Right lobe of liver (tissue), 6 donors: ENCODE results near the gene VEGFD. TPM values are rescaled to one million over a fixed set of nuclear protein-coding genes. Genes with fewer than 3 reads are reported as not detected.

Source experiments
- ATAC-seq, 4 donors: fragments of 200-7000 bp; cut with Tn5 transposase; one replicate each; pipeline ENCODE4 v1.9.1; 2020; ENCODE audit warnings: mild to moderate bottlenecking in 4 of 4, moderate library complexity in 4 of 4
- DNase-seq, 3 donors: peaks; one replicate each; pipeline ENCODE4 v3.0.0-alpha.2; 2020
- H3K27ac ChIP-seq, 3 donors: fragments of 200-600 bp; one replicate each; pipeline ENCODE4 v1.8.0; 2022
- H3K27me3 ChIP-seq, 2 donors: fragments of 200-600 bp; one replicate each; pipeline ENCODE4 v1.8.0; 2022
- H3K36me3 ChIP-seq, 4 donors: fragments of 200-600 bp; sonication (generic) in 1 of 4; one replicate each; pipeline versions ENCODE4 v1.5.1 to v1.8.0; 2017 to 2022; ENCODE audit warnings: control low read depth in 1 of 4
- H3K4me1 ChIP-seq, 4 donors: fragments of 200-600 bp; sonication (generic) in 1 of 4; one replicate each; pipeline versions ENCODE4 v1.5.1 to v1.8.0; 2017 to 2022; ENCODE audit warnings: control low read depth in 1 of 4
- H3K4me3 ChIP-seq, 3 donors: fragments of 200-600 bp; one replicate each; pipeline ENCODE4 v1.8.0; 2022
- H3K9me3 ChIP-seq, 4 donors: fragments of 200-600 bp; sonication (generic) in 1 of 4; one replicate each; pipeline versions ENCODE4 v1.5.1 to v1.8.0; 2017 to 2022; ENCODE audit warnings: control low read depth in 1 of 4
- POLR2A ChIP-seq: fragments of 450-650 bp; IDR thresholded peaks from one replicate; pipeline ENCODE4 v1.6.1; 2017; ENCODE audit warnings: antibody characterized with exemption, mild to moderate bottlenecking
- WGBS: methylation state at CpG from one replicate; pipeline ENCODE4 v1.1.6; 2018; ENCODE audit warnings: low coverage, low lambda C conversion rate; ENCODE audit not compliant: insufficient coverage; ENCODE audit errors: missing lambda C conversion rate; 5-methylcytosine and 5-hydroxymethylcytosine counted together
- intact Hi-C, 2 donors: fragments of 100-400 bp; cut with DNase I; formaldehyde crosslinking; loops; one replicate each; pipeline versions ENCODE4 v1.11.2 to v1.14.1; 2022
- total RNA-seq, 6 experiments: library from RNA; depleted of rRNA in 2 of 6; stranded (reverse); fragments of >200 nt in 2 of 6; fragmentation: NEBNext Ultra II Directional in 3 of 6; extraction: Animal tissue kit (Norgen Biotek cat#: 25700) in 3 of 6; gene quantifications; one replicate each; pipeline versions ENCODE4 v1.1.0 to v1.2.4, GENCODE V29; 2016 to 2023
- TF ChIP-seq, protein P1 (sequence below), 4 donors: fragments of 200-600 bp in 3 of 4; fragments of 450-650 bp in 1 of 4; IDR thresholded peaks; one replicate each; pipeline versions ENCODE4 v1.5.1 to v1.8.0; 2016 to 2022; ENCODE audit warnings: antibody characterized with exemption in 4 of 4, mild to moderate bottlenecking in 2 of 4
- donor health status: DM: no; HTN: yes; CAD: no.
- donor health status: DM: no; HTN: no; CAD: no.
- donor health status: DM: no; HTN: no; CAD: no.
- donor health status: DM: no; HTN: yes; CAD: no.
- donor health status: DM: no; HTN: yes; CAD: no.

VEGFD gene
- total RNA-seq, 6 experiments from 2014 or later = 0.22 to 0.49 (median 0.33) TPM

DNA sequence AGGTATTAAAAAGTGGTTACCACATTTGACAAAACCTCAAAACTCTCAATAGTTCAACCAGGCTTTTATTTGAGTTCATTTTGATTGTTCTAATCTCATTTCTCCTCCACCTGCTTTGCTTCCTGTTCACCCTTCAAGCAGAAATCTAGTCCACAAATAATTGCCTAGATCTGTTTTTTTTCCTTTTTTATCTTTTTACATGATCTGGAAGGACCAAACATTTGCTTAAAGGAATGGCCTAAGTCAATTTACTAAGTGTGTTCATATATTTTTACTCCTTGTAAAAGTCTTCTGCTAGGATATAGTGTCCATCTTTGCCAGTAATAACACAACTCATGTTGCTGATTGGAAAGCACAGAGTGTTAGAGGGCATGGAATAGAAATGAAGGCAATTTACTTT, 26.2 kb upstream of the VEGFD start:
- Histone ChIP-seq H3K4me3 (no peak overlapping the region), H3K4me1 (no peaks in the 10 kb centered on the region), H3K9me3 (no peaks in the 10 kb centered on the region), H3K36me3 (peaks cover 0 to 8% (median 0%) of the 10 kb centered on the region in 4 donors), H3K27me3 (no peaks in the 10 kb centered on the region), H3K27ac (no peak overlapping the region)
- DNase-seq (no peak), ATAC-seq (no peak)
- TF ChIP-seq, protein P1, sequence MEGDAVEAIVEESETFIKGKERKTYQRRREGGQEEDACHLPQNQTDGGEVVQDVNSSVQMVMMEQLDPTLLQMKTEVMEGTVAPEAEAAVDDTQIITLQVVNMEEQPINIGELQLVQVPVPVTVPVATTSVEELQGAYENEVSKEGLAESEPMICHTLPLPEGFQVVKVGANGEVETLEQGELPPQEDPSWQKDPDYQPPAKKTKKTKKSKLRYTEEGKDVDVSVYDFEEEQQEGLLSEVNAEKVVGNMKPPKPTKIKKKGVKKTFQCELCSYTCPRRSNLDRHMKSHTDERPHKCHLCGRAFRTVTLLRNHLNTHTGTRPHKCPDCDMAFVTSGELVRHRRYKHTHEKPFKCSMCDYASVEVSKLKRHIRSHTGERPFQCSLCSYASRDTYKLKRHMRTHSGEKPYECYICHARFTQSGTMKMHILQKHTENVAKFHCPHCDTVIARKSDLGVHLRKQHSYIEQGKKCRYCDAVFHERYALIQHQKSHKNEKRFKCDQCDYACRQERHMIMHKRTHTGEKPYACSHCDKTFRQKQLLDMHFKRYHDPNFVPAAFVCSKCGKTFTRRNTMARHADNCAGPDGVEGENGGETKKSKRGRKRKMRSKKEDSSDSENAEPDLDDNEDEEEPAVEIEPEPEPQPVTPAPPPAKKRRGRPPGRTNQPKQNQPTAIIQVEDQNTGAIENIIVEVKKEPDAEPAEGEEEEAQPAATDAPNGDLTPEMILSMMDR (IDR thresholded peaks at IDR 0.05) = no peak
- no peak for TF ChIP-seq POLR2A
- intact Hi-C loops = no loop called here

DNA sequence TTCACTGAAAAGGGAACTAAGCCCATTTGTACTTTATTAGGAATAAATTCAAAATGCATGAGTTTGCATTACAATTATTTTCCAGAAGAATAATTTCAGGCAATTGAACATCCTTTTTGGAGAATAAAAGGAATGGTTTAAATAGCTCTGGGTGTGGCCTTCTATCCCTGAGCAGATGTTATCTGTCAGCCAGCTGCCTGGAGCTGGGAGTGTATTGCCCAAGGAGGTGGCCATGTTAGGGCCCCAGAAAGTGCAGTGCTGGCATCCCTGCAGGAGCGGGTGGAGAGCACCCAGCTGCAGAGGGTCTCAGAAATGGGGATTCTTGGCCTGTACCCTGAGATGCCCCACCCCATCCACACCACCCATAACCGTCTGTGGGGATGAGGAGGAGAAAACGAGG, 21.6 kb upstream of the VEGFD start:
- H3K9me3 ChIP-seq = no peaks in the 10 kb centered on the region
- ATAC-seq (no peak), DNase-seq (no peak)
- H3K27ac ChIP-seq = no peak overlapping the region
- intact Hi-C loops = no loop called here
- H3K27me3 ChIP-seq = no peaks in the 10 kb centered on the region
- no peak for TF ChIP-seq POLR2A
- H3K4me3 ChIP-seq = no peak overlapping the region
- no peaks in the 10 kb centered on the region for H3K4me1 ChIP-seq
- H3K36me3 ChIP-seq = peaks cover 0 to 8% (median 0%) of the 10 kb centered on the region in 4 donors
- WGBS = 80% methylated on average over 2 of the region's 3 CpGs

GRCh38 chrX:15404401-15405096, 20.3 kb upstream of the VEGFD start:
- DNase-seq (no peak), ATAC-seq (peak in 1 of 4 donors; percentile 20)
- H3K4me1 ChIP-seq = no peaks in the 10 kb centered on the region
- no peaks in the 10 kb centered on the region for H3K9me3 ChIP-seq
- no peak overlapping the region for H3K27ac ChIP-seq
- intact Hi-C loops = no loop called here
- no peaks in the 10 kb centered on the region for H3K27me3 ChIP-seq
- H3K36me3 ChIP-seq = peaks cover 0 to 8% (median 0%) of the 10 kb centered on the region in 4 donors
- no peak overlapping the region for H3K4me3 ChIP-seq
- TF ChIP-seq, protein P1 (IDR thresholded peaks at IDR 0.05) = no peak
- TF ChIP-seq POLR2A = no peak
- WGBS = 48% methylated on average over 7 of the region's 7 CpGs

GRCh38 chrX:15401378-15401777, 17.2 kb upstream of the VEGFD start:
- Histone ChIP-seq H3K4me3 (no peak overlapping the region), H3K9me3 (no peaks in the 10 kb centered on the region), H3K36me3 (no peaks in the 10 kb centered on the region), H3K27me3 (no peaks in the 10 kb centered on the region), H3K27ac (peak overlapping the region in 1 of 3 donors; percentile 57), H3K4me1 (no peaks in the 10 kb centered on the region)
- no peak for ATAC-seq
- intact Hi-C loops = no loop called here
- WGBS = 23% methylated on average over 2 of the region's 2 CpGs
- TF ChIP-seq POLR2A = no peak
- TF ChIP-seq, protein P1 (IDR thresholded peaks at IDR 0.05) = no peak
- no peak for DNase-seq

GRCh38 chrX:15399962-15400391, 15.8 kb upstream of the VEGFD start:
- Histone ChIP-seq H3K36me3 (no peaks in the 10 kb centered on the region), H3K4me3 (no peak overlapping the region), H3K27me3 (no peaks in the 10 kb centered on the region), H3K4me1 (no peaks in the 10 kb centered on the region), H3K9me3 (no peaks in the 10 kb centered on the region), H3K27ac (peak overlapping the region in 1 of 3 donors; percentile 57)
- DNase-seq = peak in 1 of 3 donors; percentile 51
- 10% methylated on average over 2 of the region's 3 CpGs for WGBS
- peak; percentile 79 to 98 (median 88) for ATAC-seq
- TF ChIP-seq, protein P1 (IDR thresholded peaks at IDR 0.05) = no peak
- intact Hi-C loops = no loop called here
